Activated CD4-positive, CD25-positive, alpha-beta regulatory T cell treated with anti-CD3 and anti-CD28 coated beads, Interleukin-2, amount 50 U/mL, for 16 hours (primary cell): Measurements from ENCODE around the gene SNRNP25.
"Not testable (repeated sequence)": the region's sequence is repeated elsewhere in the genome, so short reads cannot be mapped to it uniquely, and the experiment has no call there.

Experiments used
- DNase-seq: peaks from one replicate; pipeline ENCODE4 v3.0.0-alpha.2; 2020; ENCODE audit warnings: low read depth, low spot score

SNRNP25 gene

GRCh38 chr16:41439-42068 lies 12.1 kb upstream of the SNRNP25 start:
- DNase-seq, result no peak

GRCh38 chr16:42069-42457 lies 11.6 kb upstream of the SNRNP25 start:
- no peak for DNase-seq

GRCh38 chr16:42691-43090 lies 10.9 kb upstream of the SNRNP25 start:
- DNase-seq, result no peak

GRCh38 chr16:43294-43693 lies 10.3 kb upstream of the SNRNP25 start:
- no peak for DNase-seq

- no peak for DNase-seq
These were observed 9.0 kb upstream of the SNRNP25 start for GRCh38 chr16:44655-45054.

- no peak for DNase-seq
These were observed 8.2 kb upstream of the SNRNP25 start for GRCh38 chr16:45454-45853.

GRCh38 chr16:46510-46909 lies 7.1 kb upstream of the SNRNP25 start:
- not testable (repeated sequence) for DNase-seq

- DNase-seq, result no peak
These were observed 6.4 kb upstream of the SNRNP25 start for GRCh38 chr16:47234-47633.

- no peak for DNase-seq
These were observed 2.6 kb upstream of the SNRNP25 start for GRCh38 chr16:50769-51591.

- DNase-seq, result no peak
These were observed 581 bp downstream of the SNRNP25 start for GRCh38 chr16:54237-54581.

- DNase-seq, result no peak
These were observed 2.0 kb downstream of the SNRNP25 start for GRCh38 chr16:55571-56136.

GRCh38 chr16:56231-56927 lies 2.8 kb downstream of the SNRNP25 start:
- no peak for DNase-seq

- no peak for DNase-seq
These were observed 4.1 kb downstream of the SNRNP25 start for GRCh38 chr16:57711-58110.

- DNase-seq, result no peak
These were observed 5.1 kb downstream of the SNRNP25 start for GRCh38 chr16:58491-59439.

- no peak for DNase-seq
These were observed 5.9 kb downstream of the SNRNP25 start for GRCh38 chr16:59440-60059.

- no peak for DNase-seq
These were observed 6.5 kb downstream of the SNRNP25 start for GRCh38 chr16:60166-60565.

GRCh38 chr16:60929-61878 lies 7.6 kb downstream of the SNRNP25 start:
- DNase-seq, result no peak

- DNase-seq, result no peak
These were observed 8.3 kb downstream of the SNRNP25 start for GRCh38 chr16:61879-62281.

- no peak for DNase-seq
These were observed 8.8 kb downstream of the SNRNP25 start for GRCh38 chr16:62283-62967.
